ENCODE data around the gene HSFX2.
"Not testable (repeated sequence)": the region's sequence is repeated elsewhere in the genome, so short reads cannot be mapped to it uniquely, and the experiment has no call there.

- not testable (repeated sequence) for TF ChIP-seq CTCF (IDR thresholded peaks at IDR 0.05; ENCODE audit: low read depth, low read length, poor library complexity, severe bottlenecking); EZH2phosphoT487 (IDR thresholded peaks at IDR 0.05; ENCODE audit: borderline replicate concordance, low read length)
Observed at GRCh38 chrX:149545545-149546543, 49.3 kb downstream of the HSFX2 start.

Data from DOHH2 (cell line).